ENCODE measurements around the gene LARP4B.
A peak's percentile ranks its signal among the peaks of the same experiment; 100 is the strongest.

LARP4B gene

GRCh38 chr10:878333-878759 is 53.2 kb downstream of the LARP4B start:
- no peak for DNase-seq (ENCODE audit: low spot score)
- TF ChIP-seq CTCF (IDR thresholded peaks at IDR 0.05; ENCODE audit: extremely low read depth, insufficient read depth, missing control alignments), result no peak
- in situ Hi-C loops (cut with MboI; ENCODE audit: low pct_unique_long_range_greater_than_20kb, low sequenced_read_pairs, unreplicated experiment), result no loop called here

- no peak for TF ChIP-seq CTCF (IDR thresholded peaks at IDR 0.05; ENCODE audit: extremely low read depth, insufficient read depth, missing control alignments)
- no peak for DNase-seq (ENCODE audit: low spot score)
- in situ Hi-C loops (cut with MboI; ENCODE audit: low pct_unique_long_range_greater_than_20kb, low sequenced_read_pairs, unreplicated experiment), result no loop called here
Measured at GRCh38 chr10:876438-876837, 55.1 kb downstream of the LARP4B start.

- DNase-seq (ENCODE audit: low spot score), result no peak
- in situ Hi-C loops (cut with MboI; ENCODE audit: low pct_unique_long_range_greater_than_20kb, low sequenced_read_pairs, unreplicated experiment), result no loop called here
- no peak for TF ChIP-seq CTCF (IDR thresholded peaks at IDR 0.05; ENCODE audit: extremely low read depth, insufficient read depth, missing control alignments)
Measured at GRCh38 chr10:873020-873419, 58.5 kb downstream of the LARP4B start.

GRCh38 chr10:871951-872403 is 59.5 kb downstream of the LARP4B start:
- no peak for DNase-seq (ENCODE audit: low spot score)
- in situ Hi-C loops (cut with MboI; ENCODE audit: low pct_unique_long_range_greater_than_20kb, low sequenced_read_pairs, unreplicated experiment), result no loop called here
- TF ChIP-seq CTCF (IDR thresholded peaks at IDR 0.05; ENCODE audit: extremely low read depth, insufficient read depth, missing control alignments), result no peak

- TF ChIP-seq CTCF (IDR thresholded peaks at IDR 0.05; ENCODE audit: extremely low read depth, insufficient read depth, missing control alignments), result no peak
- in situ Hi-C loops (cut with MboI; ENCODE audit: low pct_unique_long_range_greater_than_20kb, low sequenced_read_pairs, unreplicated experiment), result no loop called here
- DNase-seq (ENCODE audit: low spot score), result peak; percentile 21
Measured at GRCh38 chr10:870564-871166, 60.8 kb downstream of the LARP4B start.

GRCh38 chr10:869171-869570 is 62.3 kb downstream of the LARP4B start:
- in situ Hi-C loops (cut with MboI; ENCODE audit: low pct_unique_long_range_greater_than_20kb, low sequenced_read_pairs, unreplicated experiment), result no loop called here
- no peak for DNase-seq (ENCODE audit: low spot score)
- TF ChIP-seq CTCF (IDR thresholded peaks at IDR 0.05; ENCODE audit: extremely low read depth, insufficient read depth, missing control alignments), result no peak
